ENCODE results near the gene RTRAF. TPM values are rescaled to one million over a fixed set of nuclear protein-coding genes. Genes with fewer than 3 reads are reported as not detected.

Gene RTRAF
- total and polyA plus RNA-seq, 2 experiments from 2014 or later: 150 to 729 TPM

DNA sequence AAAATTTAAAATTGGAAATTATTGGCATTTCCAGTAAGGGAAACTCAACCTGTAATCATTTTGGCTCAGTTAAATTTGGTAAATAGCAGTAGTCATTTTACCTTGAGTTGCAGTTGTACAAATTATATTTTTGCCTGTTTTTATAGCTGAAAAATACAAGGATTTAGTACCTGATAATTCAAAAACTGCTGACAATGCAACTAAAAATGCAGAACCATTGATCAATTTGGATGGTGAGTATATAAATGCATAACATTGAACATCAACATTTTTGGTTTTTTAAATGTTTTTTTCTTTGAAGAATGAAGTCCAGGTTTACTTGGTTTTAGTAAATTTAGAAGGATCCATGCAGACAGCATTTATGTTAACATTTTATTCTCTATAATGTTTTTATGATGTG, 9.0 kb downstream of the RTRAF start (continued):
- no peak for TF ChIP-seq REST (IDR thresholded peaks at IDR 0.05; ENCODE audit: unreplicated experiment)
- TF ChIP-seq ZNF114 (CRISPR knock-in tag; IDR thresholded peaks at IDR 0.05): no peak
- no peak for TF ChIP-seq EZH2 (IDR thresholded peaks at IDR 0.05; ENCODE audit: low read depth, unreplicated experiment)
- TF ChIP-seq ZNF331 (CRISPR knock-in tag; IDR thresholded peaks at IDR 0.05; ENCODE audit: low read depth): no peak
- no peak for TF ChIP-seq EZH2phosphoT487 (IDR thresholded peaks at IDR 0.05; ENCODE audit: unreplicated experiment)
- no peak for TF ChIP-seq JUNB (IDR thresholded peaks at IDR 0.05; ENCODE audit: unreplicated experiment)

- H3K36me3 ChIP-seq (ENCODE audit: insufficient read depth): peaks cover 52% of the 10 kb centered on the region
- H3K36me3 Mint-ChIP-seq (ENCODE audit: low read depth): peaks cover 84% of the 10 kb centered on the region
- no peaks in the 10 kb centered on the region for H3K4me1 Mint-ChIP-seq
- TF ChIP-seq STAT1 (IDR thresholded peaks at IDR 0.05; ENCODE audit: unreplicated experiment) (no peak), JUNB (IDR thresholded peaks at IDR 0.05; ENCODE audit: unreplicated experiment) (no peak), CREB1 (CRISPR knock-in tag; IDR thresholded peaks at IDR 0.05; ENCODE audit: low read depth) (no peak), ZNF114 (CRISPR knock-in tag; IDR thresholded peaks at IDR 0.05) (no peak), ETS1 (IDR thresholded peaks at IDR 0.05) (no peak), EZH2 (IDR thresholded peaks at IDR 0.05; ENCODE audit: low read depth, unreplicated experiment) (no peak), NANOG (IDR thresholded peaks at IDR 0.05; ENCODE audit: borderline replicate concordance) (no peak), EZH2phosphoT487 (IDR thresholded peaks at IDR 0.05; ENCODE audit: unreplicated experiment) (no peak), ZNF331 (CRISPR knock-in tag; IDR thresholded peaks at IDR 0.05; ENCODE audit: low read depth) (no peak), POLR2AphosphoS5 (IDR thresholded peaks at IDR 0.05; ENCODE audit: low read depth) (no peak)
- TF ChIP-seq, protein P1, sequence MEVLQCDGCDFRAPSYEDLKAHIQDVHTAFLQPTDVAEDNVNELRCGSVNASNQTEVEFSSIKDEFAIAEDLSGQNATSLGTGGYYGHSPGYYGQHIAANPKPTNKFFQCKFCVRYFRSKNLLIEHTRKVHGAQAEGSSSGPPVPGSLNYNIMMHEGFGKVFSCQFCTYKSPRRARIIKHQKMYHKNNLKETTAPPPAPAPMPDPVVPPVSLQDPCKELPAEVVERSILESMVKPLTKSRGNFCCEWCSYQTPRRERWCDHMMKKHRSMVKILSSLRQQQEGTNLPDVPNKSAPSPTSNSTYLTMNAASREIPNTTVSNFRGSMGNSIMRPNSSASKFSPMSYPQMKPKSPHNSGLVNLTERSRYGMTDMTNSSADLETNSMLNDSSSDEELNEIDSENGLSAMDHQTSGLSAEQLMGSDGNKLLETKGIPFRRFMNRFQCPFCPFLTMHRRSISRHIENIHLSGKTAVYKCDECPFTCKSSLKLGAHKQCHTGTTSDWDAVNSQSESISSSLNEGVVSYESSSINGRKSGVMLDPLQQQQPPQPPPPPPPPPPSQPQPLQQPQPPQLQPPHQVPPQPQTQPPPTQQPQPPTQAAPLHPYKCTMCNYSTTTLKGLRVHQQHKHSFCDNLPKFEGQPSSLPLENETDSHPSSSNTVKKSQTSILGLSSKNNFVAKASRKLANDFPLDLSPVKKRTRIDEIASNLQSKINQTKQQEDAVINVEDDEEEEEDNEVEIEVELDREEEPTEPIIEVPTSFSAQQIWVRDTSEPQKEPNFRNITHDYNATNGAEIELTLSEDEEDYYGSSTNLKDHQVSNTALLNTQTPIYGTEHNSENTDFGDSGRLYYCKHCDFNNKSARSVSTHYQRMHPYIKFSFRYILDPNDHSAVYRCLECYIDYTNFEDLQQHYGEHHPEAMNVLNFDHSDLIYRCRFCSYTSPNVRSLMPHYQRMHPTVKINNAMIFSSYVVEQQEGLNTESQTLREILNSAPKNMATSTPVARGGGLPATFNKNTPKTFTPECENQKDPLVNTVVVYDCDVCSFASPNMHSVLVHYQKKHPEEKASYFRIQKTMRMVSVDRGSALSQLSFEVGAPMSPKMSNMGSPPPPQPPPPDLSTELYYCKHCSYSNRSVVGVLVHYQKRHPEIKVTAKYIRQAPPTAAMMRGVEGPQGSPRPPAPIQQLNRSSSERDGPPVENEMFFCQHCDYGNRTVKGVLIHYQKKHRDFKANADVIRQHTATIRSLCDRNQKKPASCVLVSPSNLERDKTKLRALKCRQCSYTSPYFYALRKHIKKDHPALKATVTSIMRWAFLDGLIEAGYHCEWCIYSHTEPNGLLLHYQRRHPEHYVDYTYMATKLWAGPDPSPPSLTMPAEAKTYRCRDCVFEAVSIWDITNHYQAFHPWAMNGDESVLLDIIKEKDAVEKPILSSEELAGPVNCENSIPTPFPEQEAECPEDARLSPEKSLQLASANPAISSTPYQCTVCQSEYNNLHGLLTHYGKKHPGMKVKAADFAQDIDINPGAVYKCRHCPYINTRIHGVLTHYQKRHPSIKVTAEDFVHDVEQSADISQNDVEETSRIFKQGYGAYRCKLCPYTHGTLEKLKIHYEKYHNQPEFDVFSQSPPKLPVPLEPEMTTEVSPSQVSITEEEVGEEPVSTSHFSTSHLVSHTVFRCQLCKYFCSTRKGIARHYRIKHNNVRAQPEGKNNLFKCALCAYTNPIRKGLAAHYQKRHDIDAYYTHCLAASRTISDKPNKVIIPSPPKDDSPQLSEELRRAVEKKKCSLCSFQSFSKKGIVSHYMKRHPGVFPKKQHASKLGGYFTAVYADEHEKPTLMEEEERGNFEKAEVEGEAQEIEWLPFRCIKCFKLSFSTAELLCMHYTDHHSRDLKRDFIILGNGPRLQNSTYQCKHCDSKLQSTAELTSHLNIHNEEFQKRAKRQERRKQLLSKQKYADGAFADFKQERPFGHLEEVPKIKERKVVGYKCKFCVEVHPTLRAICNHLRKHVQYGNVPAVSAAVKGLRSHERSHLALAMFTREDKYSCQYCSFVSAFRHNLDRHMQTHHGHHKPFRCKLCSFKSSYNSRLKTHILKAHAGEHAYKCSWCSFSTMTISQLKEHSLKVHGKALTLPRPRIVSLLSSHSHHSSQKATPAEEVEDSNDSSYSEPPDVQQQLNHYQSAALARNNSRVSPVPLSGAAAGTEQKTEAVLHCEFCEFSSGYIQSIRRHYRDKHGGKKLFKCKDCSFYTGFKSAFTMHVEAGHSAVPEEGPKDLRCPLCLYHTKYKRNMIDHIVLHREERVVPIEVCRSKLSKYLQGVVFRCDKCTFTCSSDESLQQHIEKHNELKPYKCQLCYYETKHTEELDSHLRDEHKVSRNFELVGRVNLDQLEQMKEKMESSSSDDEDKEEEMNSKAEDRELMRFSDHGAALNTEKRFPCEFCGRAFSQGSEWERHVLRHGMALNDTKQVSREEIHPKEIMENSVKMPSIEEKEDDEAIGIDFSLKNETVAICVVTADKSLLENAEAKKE (CRISPR knock-in tag; IDR thresholded peaks at IDR 0.05): no peak
These were observed 9.7 kb downstream of the RTRAF start for GRCh38 chr14:51999084-51999483.

More at GRCh38 chr14:51999084-51999483, 9.7 kb downstream of the RTRAF start:
- no peak for ATAC-seq
- H3K4me3 ChIP-seq: no peak overlapping the region
- Mint-ChIP-seq H3K27ac (no peak overlapping the region), H3K27me3 (ENCODE audit: insufficient read depth, low read depth, poor library complexity) (peaks cover 4% of the 10 kb centered on the region), H3K9me3 (no peaks in the 10 kb centered on the region), H3K4me3 (no peak overlapping the region)
- H3K27ac ChIP-seq (ENCODE audit: low read depth): no peak overlapping the region
- H2AFZ ChIP-seq: no peak overlapping the region
- H3K79me2 ChIP-seq (replicated peaks; ENCODE audit: insufficient read depth): peaks cover 45% of the 10 kb centered on the region
- H3K27me3 ChIP-seq (ENCODE audit: insufficient read depth): no peaks in the 10 kb centered on the region
- H3K4me1 ChIP-seq (ENCODE audit: insufficient read depth): no peaks in the 10 kb centered on the region
- no peaks in the 10 kb centered on the region for H3K9me2 ChIP-seq (ENCODE audit: insufficient read depth)
- H3K4me2 ChIP-seq: no peak overlapping the region
- H3F3A ChIP-seq (replicated peaks; ENCODE audit: low read depth): no peaks in the 10 kb centered on the region
- no peak for DNase-seq (ENCODE audit: low spot score)
- 0 out of 2 replicates have a peak, but pooled peaks cover 10% of the 10 kb centered on the region for H4K20me1 ChIP-seq (replicated peaks; ENCODE audit: insufficient read depth)
